WTC11 (cell line): ENCODE measurements around the gene COX14.

Experiments
- CTCF ChIP-seq: fragments of 200-600 bp; IDR thresholded peaks from 2 replicates; pipeline ENCODE4 v1.8.0; 2022; ENCODE audit warnings: antibody characterized with exemption
- MYBL2 ChIP-seq: sonication (generic); formaldehyde crosslinking; IDR thresholded peaks from 2 replicates; pipeline ENCODE4 v1.8.1; 2023; ENCODE audit warnings: mild to moderate bottlenecking, moderate library complexity, missing genetic modification reagents

- TF ChIP-seq CTCF (no peak), MYBL2 (no peak)
Measured at GRCh38 chr12:50157259-50157658, 45.2 kb downstream of the COX14 start.
